GM23338 (cell line): ENCODE measurements around the gene ARID3A. TPM values are rescaled to one million over a fixed set of nuclear protein-coding genes. Genes with fewer than 3 reads are reported as not detected.

Experiments used
- ATAC-seq: fragments of 200-7000 bp; cut with Tn5 transposase; 3 replicates; pipeline ENCODE4 v1.9.1; 2020
- DNase-seq: peaks from one replicate; pipeline ENCODE4 v3.0.0-alpha.2; 2015; ENCODE audit warnings: low spot score
- H2AFZ ChIP-seq: fragments of 200-600 bp; sonication (generic); 2 replicates; pipeline ENCODE4 v1.8.0; 2016; ENCODE audit warnings: antibody characterized with exemption, mild to moderate bottlenecking, moderate library complexity
- H3F3A ChIP-seq: fragments of 200-600 bp; sonication (generic); replicated peaks from 2 replicates; pipeline ENCODE4 v1.8.0; 2017; ENCODE audit warnings: antibody characterized with exemption, mixed run types, low read depth
- H3K27ac ChIP-seq: fragments of 200-600 bp; sonication (generic); 2 replicates; pipeline ENCODE4 v1.6.1; 2016; ENCODE audit warnings: low read depth
- H3K27me3 ChIP-seq: fragments of 200-600 bp; sonication (generic); 2 replicates; pipeline ENCODE4 v1.8.0; 2016; ENCODE audit warnings: mild to moderate bottlenecking, mixed run types, moderate library complexity; ENCODE audit not compliant: insufficient read depth
- H3K36me3 ChIP-seq: fragments of 200-600 bp; sonication (generic); 2 replicates; pipeline ENCODE4 v1.8.0; 2016; ENCODE audit warnings: mild to moderate bottlenecking; ENCODE audit not compliant: insufficient read depth
- H3K4me1 ChIP-seq: fragments of 200-600 bp; sonication (generic); 2 replicates; pipeline ENCODE4 v1.8.0; 2016; ENCODE audit warnings: mild to moderate bottlenecking, moderate library complexity; ENCODE audit not compliant: insufficient read depth
- H3K4me2 ChIP-seq: fragments of 200-600 bp; sonication (generic); 2 replicates; pipeline ENCODE4 v1.7.1; 2017; ENCODE audit warnings: mixed run types
- H3K4me3 ChIP-seq: fragments of 200-600 bp; sonication (generic); 2 replicates; pipeline ENCODE4 v1.6.1; 2016; ENCODE audit warnings: mixed run types
- H3K79me2 ChIP-seq: fragments of 200-600 bp; sonication (generic); replicated peaks from 2 replicates; pipeline ENCODE4 v1.8.0; 2017; ENCODE audit warnings: mild to moderate bottlenecking; ENCODE audit not compliant: insufficient read depth
- H3K9me2 ChIP-seq: fragments of 200-600 bp; sonication (generic); 2 replicates; pipeline ENCODE4 v1.8.0; 2017; ENCODE audit not compliant: insufficient read depth
- H4K20me1 ChIP-seq: fragments of 200-600 bp; sonication (generic); replicated peaks from 2 replicates; pipeline ENCODE4 v1.8.0; 2017; ENCODE audit warnings: mild to moderate bottlenecking; ENCODE audit not compliant: insufficient read depth
- H3K27ac Mint-ChIP-seq: 2 replicates; pipeline ENCODE4 v1.8.0; 2020; ENCODE audit warnings: inconsistent platforms, mild to moderate bottlenecking, moderate library complexity, mixed read lengths
- H3K27me3 Mint-ChIP-seq: 3 replicates; pipeline ENCODE4 v1.8.0; 2022; ENCODE audit warnings: low read depth, mild to moderate bottlenecking, moderate library complexity, mixed read lengths, inconsistent platforms; ENCODE audit not compliant: insufficient read depth, poor library complexity
- H3K36me3 Mint-ChIP-seq: 3 replicates; pipeline ENCODE4 v1.8.0; 2021; ENCODE audit warnings: low read depth, mild to moderate bottlenecking, inconsistent platforms, moderate library complexity, mixed read lengths
- H3K4me1 Mint-ChIP-seq: 3 replicates; pipeline ENCODE4 v1.8.0; 2020; ENCODE audit warnings: mild to moderate bottlenecking, inconsistent platforms, mixed read lengths
- H3K4me3 Mint-ChIP-seq: 3 replicates; pipeline ENCODE4 v1.8.0; 2021; ENCODE audit warnings: moderate library complexity, mild to moderate bottlenecking, inconsistent platforms, mixed read lengths
- H3K9me3 Mint-ChIP-seq: 3 replicates; pipeline ENCODE4 v1.8.0; 2020; ENCODE audit warnings: moderate library complexity, mild to moderate bottlenecking, inconsistent platforms, mixed read lengths
- EZH2 ChIP-seq: fragments of 200-600 bp; sonication (generic); IDR thresholded peaks from one replicate; pipeline ENCODE4 v1.8.0; 2017; ENCODE audit warnings: antibody characterized with exemption, mild to moderate bottlenecking, low read depth; ENCODE audit not compliant: unreplicated experiment
- EZH2phosphoT487 ChIP-seq: fragments of 200-600 bp; sonication (generic); IDR thresholded peaks from one replicate; pipeline ENCODE4 v1.8.1; 2018; ENCODE audit warnings: antibody characterized with exemption; ENCODE audit not compliant: unreplicated experiment
- POLR2AphosphoS5 ChIP-seq: IDR thresholded peaks from 2 replicates; pipeline ENCODE4 v1.6.1; 2016; ENCODE audit warnings: antibody characterized with exemption, low read depth
- ZNF331 ChIP-seq: fragments of 250-450 bp; sonication (Bioruptor Pico); IDR thresholded peaks from 2 replicates; pipeline ENCODE4 v1.5.0; 2020; ENCODE audit warnings: low read depth, mild to moderate bottlenecking, moderate library complexity
- polyA plus RNA-seq: library from polyadenylated mRNA; unstranded; fragments of >200 nt; fragmentation: Nextera tagmentation; extraction: Ambion mirVana; gene quantifications from 2 replicates; pipeline ENCODE4 v1.2.1, GENCODE V29; 2016
- total RNA-seq: library from RNA; depleted of rRNA; stranded (reverse); fragments of >200 nt; shearing (Covaris generic); gene quantifications from 2 replicates; pipeline ENCODE4 v1.2.3, GENCODE V29; 2014
- TF ChIP-seq, protein P1 (sequence below), 2 experiments: fragments of 200-600 bp in 1 of 2; sonication (generic) in 1 of 2; conservative IDR thresholded peaks; 2 replicates each; pipeline versions ENCODE4 v1.5.1 to v1.6.1; 2016 to 2017; ENCODE audit warnings: antibody characterized with exemption in 2 of 2, low read depth in 2 of 2, mild to moderate bottlenecking in 2 of 2, moderate library complexity in 1 of 2
- TF ChIP-seq, protein P2 (sequence below): IDR thresholded peaks from one replicate; pipeline ENCODE4 v1.6.1; 2018; ENCODE audit warnings: antibody characterized with exemption; ENCODE audit not compliant: unreplicated experiment
- TF ChIP-seq, protein P3 (sequence below): IDR thresholded peaks from 2 replicates; pipeline ENCODE4 v1.6.1; 2016; ENCODE audit warnings: antibody characterized with exemption

The ARID3A gene
- total and polyA plus RNA-seq, 2 experiments from 2014 or later, result 33.6 to 51.6 TPM

GRCh38 chr19:964116-964520 lies 38.3 kb downstream of the ARID3A start:
- Histone ChIP-seq H3K27me3 (no peaks in the 10 kb centered on the region), H3F3A (0 out of 2 replicates have a peak, but pooled peaks cover 7% of the 10 kb centered on the region), H3K9me2 (no peaks in the 10 kb centered on the region), H3K4me1 (no peaks in the 10 kb centered on the region), H3K27ac (no peak overlapping the region), H3K79me2 (no peaks in the 10 kb centered on the region), H4K20me1 (no peaks in the 10 kb centered on the region), H2AFZ (no peak overlapping the region), H3K4me3 (no peak overlapping the region), H3K36me3 (peaks cover 16% of the 10 kb centered on the region), H3K4me2 (no peak overlapping the region)
- Mint-ChIP-seq H3K4me1 (peaks cover 12% of the 10 kb centered on the region), H3K9me3 (peaks cover 14% of the 10 kb centered on the region; the same call in 2 of the 3 replicates), H3K4me3 (no peak overlapping the region), H3K27me3 (peaks cover 17% of the 10 kb centered on the region), H3K36me3 (peaks cover 68% of the 10 kb centered on the region), H3K27ac (no peak overlapping the region)
- no peak for TF ChIP-seq EZH2
- TF ChIP-seq, protein P1, sequence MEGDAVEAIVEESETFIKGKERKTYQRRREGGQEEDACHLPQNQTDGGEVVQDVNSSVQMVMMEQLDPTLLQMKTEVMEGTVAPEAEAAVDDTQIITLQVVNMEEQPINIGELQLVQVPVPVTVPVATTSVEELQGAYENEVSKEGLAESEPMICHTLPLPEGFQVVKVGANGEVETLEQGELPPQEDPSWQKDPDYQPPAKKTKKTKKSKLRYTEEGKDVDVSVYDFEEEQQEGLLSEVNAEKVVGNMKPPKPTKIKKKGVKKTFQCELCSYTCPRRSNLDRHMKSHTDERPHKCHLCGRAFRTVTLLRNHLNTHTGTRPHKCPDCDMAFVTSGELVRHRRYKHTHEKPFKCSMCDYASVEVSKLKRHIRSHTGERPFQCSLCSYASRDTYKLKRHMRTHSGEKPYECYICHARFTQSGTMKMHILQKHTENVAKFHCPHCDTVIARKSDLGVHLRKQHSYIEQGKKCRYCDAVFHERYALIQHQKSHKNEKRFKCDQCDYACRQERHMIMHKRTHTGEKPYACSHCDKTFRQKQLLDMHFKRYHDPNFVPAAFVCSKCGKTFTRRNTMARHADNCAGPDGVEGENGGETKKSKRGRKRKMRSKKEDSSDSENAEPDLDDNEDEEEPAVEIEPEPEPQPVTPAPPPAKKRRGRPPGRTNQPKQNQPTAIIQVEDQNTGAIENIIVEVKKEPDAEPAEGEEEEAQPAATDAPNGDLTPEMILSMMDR (conservative IDR thresholded peaks at IDR 0.05; ENCODE audit: low read depth in 2 of 2), result no peak
- TF ChIP-seq, protein P2, sequence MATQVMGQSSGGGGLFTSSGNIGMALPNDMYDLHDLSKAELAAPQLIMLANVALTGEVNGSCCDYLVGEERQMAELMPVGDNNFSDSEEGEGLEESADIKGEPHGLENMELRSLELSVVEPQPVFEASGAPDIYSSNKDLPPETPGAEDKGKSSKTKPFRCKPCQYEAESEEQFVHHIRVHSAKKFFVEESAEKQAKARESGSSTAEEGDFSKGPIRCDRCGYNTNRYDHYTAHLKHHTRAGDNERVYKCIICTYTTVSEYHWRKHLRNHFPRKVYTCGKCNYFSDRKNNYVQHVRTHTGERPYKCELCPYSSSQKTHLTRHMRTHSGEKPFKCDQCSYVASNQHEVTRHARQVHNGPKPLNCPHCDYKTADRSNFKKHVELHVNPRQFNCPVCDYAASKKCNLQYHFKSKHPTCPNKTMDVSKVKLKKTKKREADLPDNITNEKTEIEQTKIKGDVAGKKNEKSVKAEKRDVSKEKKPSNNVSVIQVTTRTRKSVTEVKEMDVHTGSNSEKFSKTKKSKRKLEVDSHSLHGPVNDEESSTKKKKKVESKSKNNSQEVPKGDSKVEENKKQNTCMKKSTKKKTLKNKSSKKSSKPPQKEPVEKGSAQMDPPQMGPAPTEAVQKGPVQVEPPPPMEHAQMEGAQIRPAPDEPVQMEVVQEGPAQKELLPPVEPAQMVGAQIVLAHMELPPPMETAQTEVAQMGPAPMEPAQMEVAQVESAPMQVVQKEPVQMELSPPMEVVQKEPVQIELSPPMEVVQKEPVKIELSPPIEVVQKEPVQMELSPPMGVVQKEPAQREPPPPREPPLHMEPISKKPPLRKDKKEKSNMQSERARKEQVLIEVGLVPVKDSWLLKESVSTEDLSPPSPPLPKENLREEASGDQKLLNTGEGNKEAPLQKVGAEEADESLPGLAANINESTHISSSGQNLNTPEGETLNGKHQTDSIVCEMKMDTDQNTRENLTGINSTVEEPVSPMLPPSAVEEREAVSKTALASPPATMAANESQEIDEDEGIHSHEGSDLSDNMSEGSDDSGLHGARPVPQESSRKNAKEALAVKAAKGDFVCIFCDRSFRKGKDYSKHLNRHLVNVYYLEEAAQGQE, result no peak
- TF ChIP-seq, protein P3, sequence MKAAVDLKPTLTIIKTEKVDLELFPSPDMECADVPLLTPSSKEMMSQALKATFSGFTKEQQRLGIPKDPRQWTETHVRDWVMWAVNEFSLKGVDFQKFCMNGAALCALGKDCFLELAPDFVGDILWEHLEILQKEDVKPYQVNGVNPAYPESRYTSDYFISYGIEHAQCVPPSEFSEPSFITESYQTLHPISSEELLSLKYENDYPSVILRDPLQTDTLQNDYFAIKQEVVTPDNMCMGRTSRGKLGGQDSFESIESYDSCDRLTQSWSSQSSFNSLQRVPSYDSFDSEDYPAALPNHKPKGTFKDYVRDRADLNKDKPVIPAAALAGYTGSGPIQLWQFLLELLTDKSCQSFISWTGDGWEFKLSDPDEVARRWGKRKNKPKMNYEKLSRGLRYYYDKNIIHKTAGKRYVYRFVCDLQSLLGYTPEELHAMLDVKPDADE, result no peak
- DNase-seq (no peak), ATAC-seq (no peak)

DNA sequence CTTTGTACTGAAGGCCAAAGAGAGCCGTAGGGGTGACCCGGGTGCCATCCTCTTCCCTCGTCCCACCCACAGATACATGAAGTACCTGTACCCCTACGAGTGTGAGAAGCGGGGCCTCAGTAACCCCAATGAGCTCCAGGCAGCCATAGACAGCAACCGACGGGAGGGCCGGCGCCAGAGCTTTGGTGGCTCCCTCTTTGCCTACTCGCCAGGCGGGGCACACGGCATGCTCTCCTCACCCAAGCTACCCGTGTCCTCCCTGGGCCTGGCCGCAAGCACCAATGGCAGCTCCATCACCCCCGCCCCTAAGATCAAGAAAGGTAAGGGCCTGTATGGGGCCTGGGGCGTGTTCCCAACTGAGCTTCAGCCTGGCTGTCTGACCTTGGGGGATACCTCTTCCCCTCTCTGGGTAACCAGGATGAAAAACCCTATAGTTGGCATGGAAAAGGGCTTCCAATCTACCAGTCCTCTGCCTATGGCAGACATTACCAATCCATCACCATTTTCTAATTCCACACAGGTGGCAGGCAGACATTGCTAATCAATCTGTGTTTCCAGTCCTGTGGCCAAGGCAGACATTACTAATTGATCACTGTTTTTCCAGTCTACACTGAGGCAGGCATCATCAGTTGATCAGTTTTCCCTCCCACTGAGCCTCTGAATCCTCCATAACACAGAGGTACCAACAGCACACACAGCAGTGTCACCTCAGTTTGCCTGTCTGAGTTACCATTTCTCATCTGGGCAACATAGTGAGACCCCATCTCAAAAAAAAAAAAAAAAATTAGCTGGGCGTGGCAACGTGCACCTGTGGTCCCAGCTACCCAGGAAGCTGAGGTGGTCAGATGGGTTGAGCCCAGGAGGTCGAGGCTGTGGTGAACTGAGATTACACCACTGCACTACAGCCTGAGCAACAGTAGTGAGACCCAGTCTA lies 39.2 kb downstream of the ARID3A start:
- Histone ChIP-seq H2AFZ (no peak overlapping the region), H3K27ac (no peak overlapping the region), H3K79me2 (no peaks in the 10 kb centered on the region), H3K4me2 (no peak overlapping the region), H3K27me3 (no peaks in the 10 kb centered on the region), H3K36me3 (peaks cover 23% of the 10 kb centered on the region), H3K4me3 (no peak overlapping the region), H3K9me2 (no peaks in the 10 kb centered on the region), H4K20me1 (no peaks in the 10 kb centered on the region), H3F3A (0 out of 2 replicates have a peak, but pooled peaks cover 7% of the 10 kb centered on the region), H3K4me1 (no peaks in the 10 kb centered on the region)
- Mint-ChIP-seq H3K9me3 (peaks cover 17% of the 10 kb centered on the region; the same call in 2 of the 3 replicates), H3K4me1 (peaks cover 7% of the 10 kb centered on the region; the same call in 2 of the 3 replicates), H3K4me3 (no peak overlapping the region; the same call in 2 of the 3 replicates), H3K27me3 (peaks cover 13% of the 10 kb centered on the region), H3K36me3 (peaks cover 74% of the 10 kb centered on the region), H3K27ac (no peak overlapping the region)
- ATAC-seq (no peak), DNase-seq (peak; percentile 58)
- TF ChIP-seq, protein P3, result no peak
- TF ChIP-seq, protein P2, result no peak
- TF ChIP-seq EZH2phosphoT487 (no peak), POLR2AphosphoS5 (no peak), ZNF331 (CRISPR knock-in tag) (no peak)
- TF ChIP-seq, protein P1 (conservative IDR thresholded peaks at IDR 0.05; ENCODE audit: low read depth in 2 of 2), result no peak
